Measurements from ENCODE around the gene AHRR. TPM values are rescaled to one million over a fixed set of nuclear protein-coding genes. Genes with fewer than 3 reads are reported as not detected.

The AHRR gene
- total and polyA plus RNA-seq, 9 of the 15 experiments (the other 6 are each of a cell fraction or from before 2014, with no cell fraction given), result 0.06 to 1.6 (median 0.75) TPM; not detected in 1

DNA sequence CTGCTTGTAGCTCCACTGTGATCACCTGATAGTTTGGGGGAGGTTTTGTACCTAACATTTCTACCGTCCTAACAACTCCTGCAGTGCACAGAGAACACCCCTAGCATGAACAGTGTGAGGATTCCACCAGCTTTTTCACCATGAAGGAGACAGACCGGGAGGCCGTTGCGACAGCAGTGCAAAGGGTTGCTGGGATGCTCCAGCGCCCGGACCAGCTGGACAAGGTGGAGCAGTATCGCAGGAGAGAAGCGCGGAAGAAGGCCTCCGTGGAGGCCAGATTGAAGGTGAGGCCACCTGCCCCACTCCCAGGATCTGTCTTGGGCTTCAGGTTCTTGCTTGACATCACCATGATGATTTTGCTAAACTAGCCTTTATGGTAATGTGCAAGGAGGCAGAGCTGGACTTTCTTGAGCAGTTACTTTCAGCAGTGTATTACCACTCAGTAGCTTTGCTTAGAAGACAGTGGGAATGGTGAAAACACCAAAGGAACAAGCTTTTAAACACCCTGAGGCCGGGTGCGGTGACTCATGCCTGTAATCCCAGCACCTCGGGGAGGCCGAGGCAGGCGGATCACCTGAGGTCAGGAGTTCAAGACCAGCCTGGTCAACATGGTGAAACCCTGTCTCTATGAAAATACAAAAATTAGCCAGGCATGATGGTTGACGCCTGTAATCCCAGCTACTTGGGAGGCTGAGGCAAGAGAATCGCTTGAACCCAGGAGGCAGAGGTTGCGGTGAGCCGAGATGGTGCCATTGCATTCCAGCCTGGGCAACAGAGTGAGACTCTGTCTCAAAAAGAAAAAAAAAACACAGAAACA lies 124.8 kb downstream of the AHRR start:
- no TSS peak for BruUV-seq (replicated peaks)
- Histone ChIP-seq H3K4me1 (replicated peaks in 1 of 2; ENCODE audit: control insufficient read depth in 2 of 2, insufficient read depth in 2 of 2, low read length in 2 of 2) (peaks cover 17 to 34% of the 10 kb centered on the region in 2 experiments; a peak in 4 of 5 replicates), H2AFZ (ENCODE audit: low read depth, low read length) (no peak overlapping the region), H3K9ac (ENCODE audit: insufficient read depth in 1 of 2, low read depth in 2 of 2, low read length in 2 of 2) (peak overlapping the region in 1 of 2 experiments; percentile 48; a peak in 1 of 4 replicates), H3K27ac (ENCODE audit: extremely low read depth, low read depth, low read length) (no peak overlapping the region), H3K27me3 (ENCODE audit: control insufficient read depth in 2 of 2, insufficient read depth in 2 of 2, low read length in 2 of 2) (no peaks in the 10 kb centered on the region), H3K79me2 (ENCODE audit: control insufficient read depth, insufficient read depth, low read length) (peaks cover 32% of the 10 kb centered on the region), H3K4me3 (no peak overlapping the region), H3K4me2 (ENCODE audit: insufficient read depth, low read length) (no peak overlapping the region), H3K9me1 (ENCODE audit: control insufficient read depth, insufficient read depth, low read length) (peaks cover 13% of the 10 kb centered on the region), H4K20me1 (replicated peaks; ENCODE audit: control insufficient read depth, insufficient read depth, low read length) (no peaks in the 10 kb centered on the region; the same call in 1 of the 2 replicates), H3K9me3 (replicated peaks; ENCODE audit: control insufficient read depth, insufficient read depth, low read depth, low read length) (no peaks in the 10 kb centered on the region), H3K36me3 (ENCODE audit: control insufficient read depth, insufficient read depth, low read length) (peaks cover 52% of the 10 kb centered on the region)
- FAIRE-seq (no peak), ATAC-seq (no peak), DNase-seq (ENCODE audit: extremely low read depth in 1 of 4, low spot score in 3 of 4) (no peak)
- intact Hi-C loops (cut with micrococcal nuclease) (no loop called here), in situ Hi-C loops (cut with MboI) (no loop called here)
- ChIA-PET POLR2A (interaction anchor here (0.9 to 1.9 kb wide), 6 partner anchors 11 to 173 kb away, joined by 3 to 6 read pairs (median 4); partner anchors contain the start of gene AHRR), CTCF (ENCODE audit: low intra/inter-chr PET ratio) (interaction anchor here (0.8 kb wide), 1 partner anchor 10 kb away, joined by 3 read pairs; no protein-coding TSS in a partner anchor)
- WGBS (ENCODE audit: insufficient coverage, low coverage, missing lambda C conversion rate), result 82% methylated on average over 17 of the region's 19 CpGs
- TF ChIP-seq ZBTB1 (CRISPR knock-in tag; IDR thresholded peaks at IDR 0.05; ENCODE audit: borderline replicate concordance, low read depth), result no peak
- TF ChIP-seq ZC3H11A (IDR thresholded peaks at IDR 0.05; ENCODE audit: low read depth, low read length), result no peak
- no peak for TF ChIP-seq ZNF707 (CRISPR knock-in tag; conservative IDR thresholded peaks at IDR 0.05)
- no peak for TF ChIP-seq ZNF174 (CRISPR knock-in tag; IDR thresholded peaks at IDR 0.05)
- TF ChIP-seq ILF3 (IDR thresholded peaks at IDR 0.05; ENCODE audit: borderline replicate concordance), result no peak
- no peak for TF ChIP-seq SIN3A (IDR thresholded peaks at IDR 0.05; ENCODE audit: borderline replicate concordance in 2 of 2, control insufficient read depth in 1 of 2, low read depth in 2 of 2, low read length in 2 of 2)
- TF ChIP-seq ARNT (IDR thresholded peaks at IDR 0.05), result no peak
- no peak for TF ChIP-seq ZNF830 (CRISPR knock-in tag; IDR thresholded peaks at IDR 0.05)
- no peak for TF ChIP-seq CBX3 (IDR thresholded peaks at IDR 0.05; ENCODE audit: borderline replicate concordance in 1 of 2, low read length in 2 of 2)
- TF ChIP-seq KAT2B (IDR thresholded peaks at IDR 0.05; ENCODE audit: low read depth, low read length), result no peak
- TF ChIP-seq ZBTB7A (IDR thresholded peaks at IDR 0.05; ENCODE audit: borderline replicate concordance, control insufficient read depth, low read depth, low read length), result no peak
- TF ChIP-seq, protein P1, sequence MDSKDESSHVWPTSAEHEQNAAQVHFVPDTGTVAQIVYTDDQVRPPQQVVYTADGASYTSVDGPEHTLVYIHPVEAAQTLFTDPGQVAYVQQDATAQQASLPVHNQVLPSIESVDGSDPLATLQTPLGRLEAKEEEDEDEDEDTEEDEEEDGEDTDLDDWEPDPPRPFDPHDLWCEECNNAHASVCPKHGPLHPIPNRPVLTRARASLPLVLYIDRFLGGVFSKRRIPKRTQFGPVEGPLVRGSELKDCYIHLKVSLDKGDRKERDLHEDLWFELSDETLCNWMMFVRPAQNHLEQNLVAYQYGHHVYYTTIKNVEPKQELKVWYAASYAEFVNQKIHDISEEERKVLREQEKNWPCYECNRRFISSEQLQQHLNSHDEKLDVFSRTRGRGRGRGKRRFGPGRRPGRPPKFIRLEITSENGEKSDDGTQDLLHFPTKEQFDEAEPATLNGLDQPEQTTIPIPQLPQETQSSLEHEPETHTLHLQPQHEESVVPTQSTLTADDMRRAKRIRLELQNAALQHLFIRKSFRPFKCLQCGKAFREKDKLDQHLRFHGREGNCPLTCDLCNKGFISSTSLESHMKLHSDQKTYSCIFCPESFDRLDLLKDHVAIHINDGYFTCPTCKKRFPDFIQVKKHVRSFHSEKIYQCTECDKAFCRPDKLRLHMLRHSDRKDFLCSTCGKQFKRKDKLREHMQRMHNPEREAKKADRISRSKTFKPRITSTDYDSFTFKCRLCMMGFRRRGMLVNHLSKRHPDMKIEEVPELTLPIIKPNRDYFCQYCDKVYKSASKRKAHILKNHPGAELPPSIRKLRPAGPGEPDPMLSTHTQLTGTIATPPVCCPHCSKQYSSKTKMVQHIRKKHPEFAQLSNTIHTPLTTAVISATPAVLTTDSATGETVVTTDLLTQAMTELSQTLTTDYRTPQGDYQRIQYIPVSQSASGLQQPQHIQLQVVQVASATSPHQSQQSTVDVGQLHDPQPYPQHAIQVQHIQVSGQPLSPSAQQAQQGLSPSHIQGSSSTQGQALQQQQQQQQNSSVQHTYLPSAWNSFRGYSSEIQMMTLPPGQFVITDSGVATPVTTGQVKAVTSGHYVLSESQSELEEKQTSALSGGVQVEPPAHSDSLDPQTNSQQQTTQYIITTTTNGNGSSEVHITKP (IDR thresholded peaks at IDR 0.05; ENCODE audit: partially characterized antibody), result no peak
- TF ChIP-seq, protein P2, sequence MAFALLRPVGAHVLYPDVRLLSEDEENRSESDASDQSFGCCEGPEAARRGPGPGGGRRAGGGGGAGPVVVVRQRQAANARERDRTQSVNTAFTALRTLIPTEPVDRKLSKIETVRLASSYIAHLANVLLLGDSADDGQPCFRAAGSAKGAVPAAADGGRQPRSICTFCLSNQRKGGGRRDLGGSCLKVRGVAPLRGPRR (CRISPR knock-in tag; IDR thresholded peaks at IDR 0.05), result no peak
